GM23338 (cell line): Measurements from ENCODE around the gene ETFB. TPM values are rescaled to one million over a fixed set of nuclear protein-coding genes. Genes with fewer than 3 reads are reported as not detected.

Experiments
- ATAC-seq: fragments of 200-7000 bp; cut with Tn5 transposase; 3 replicates; pipeline ENCODE4 v1.9.1; 2020
- DNase-seq: peaks from one replicate; pipeline ENCODE4 v3.0.0-alpha.2; 2015; ENCODE audit warnings: low spot score
- H2AFZ ChIP-seq: fragments of 200-600 bp; sonication (generic); 2 replicates; pipeline ENCODE4 v1.8.0; 2016; ENCODE audit warnings: antibody characterized with exemption, mild to moderate bottlenecking, moderate library complexity
- H3F3A ChIP-seq: fragments of 200-600 bp; sonication (generic); replicated peaks from 2 replicates; pipeline ENCODE4 v1.8.0; 2017; ENCODE audit warnings: antibody characterized with exemption, mixed run types, low read depth
- H3K27ac ChIP-seq: fragments of 200-600 bp; sonication (generic); 2 replicates; pipeline ENCODE4 v1.6.1; 2016; ENCODE audit warnings: low read depth
- H3K27me3 ChIP-seq: fragments of 200-600 bp; sonication (generic); 2 replicates; pipeline ENCODE4 v1.8.0; 2016; ENCODE audit warnings: mild to moderate bottlenecking, mixed run types, moderate library complexity; ENCODE audit not compliant: insufficient read depth
- H3K36me3 ChIP-seq: fragments of 200-600 bp; sonication (generic); 2 replicates; pipeline ENCODE4 v1.8.0; 2016; ENCODE audit warnings: mild to moderate bottlenecking; ENCODE audit not compliant: insufficient read depth
- H3K4me1 ChIP-seq: fragments of 200-600 bp; sonication (generic); 2 replicates; pipeline ENCODE4 v1.8.0; 2016; ENCODE audit warnings: mild to moderate bottlenecking, moderate library complexity; ENCODE audit not compliant: insufficient read depth
- H3K4me2 ChIP-seq: fragments of 200-600 bp; sonication (generic); 2 replicates; pipeline ENCODE4 v1.7.1; 2017; ENCODE audit warnings: mixed run types
- H3K4me3 ChIP-seq: fragments of 200-600 bp; sonication (generic); 2 replicates; pipeline ENCODE4 v1.6.1; 2016; ENCODE audit warnings: mixed run types
- H3K79me2 ChIP-seq: fragments of 200-600 bp; sonication (generic); replicated peaks from 2 replicates; pipeline ENCODE4 v1.8.0; 2017; ENCODE audit warnings: mild to moderate bottlenecking; ENCODE audit not compliant: insufficient read depth
- H3K9me2 ChIP-seq: fragments of 200-600 bp; sonication (generic); 2 replicates; pipeline ENCODE4 v1.8.0; 2017; ENCODE audit not compliant: insufficient read depth
- H4K20me1 ChIP-seq: fragments of 200-600 bp; sonication (generic); replicated peaks from 2 replicates; pipeline ENCODE4 v1.8.0; 2017; ENCODE audit warnings: mild to moderate bottlenecking; ENCODE audit not compliant: insufficient read depth
- H3K27ac Mint-ChIP-seq: 2 replicates; pipeline ENCODE4 v1.8.0; 2020; ENCODE audit warnings: inconsistent platforms, mild to moderate bottlenecking, moderate library complexity, mixed read lengths
- H3K27me3 Mint-ChIP-seq: 3 replicates; pipeline ENCODE4 v1.8.0; 2022; ENCODE audit warnings: low read depth, mild to moderate bottlenecking, moderate library complexity, mixed read lengths, inconsistent platforms; ENCODE audit not compliant: insufficient read depth, poor library complexity
- H3K36me3 Mint-ChIP-seq: 3 replicates; pipeline ENCODE4 v1.8.0; 2021; ENCODE audit warnings: low read depth, mild to moderate bottlenecking, inconsistent platforms, moderate library complexity, mixed read lengths
- H3K4me1 Mint-ChIP-seq: 3 replicates; pipeline ENCODE4 v1.8.0; 2020; ENCODE audit warnings: mild to moderate bottlenecking, inconsistent platforms, mixed read lengths
- H3K4me3 Mint-ChIP-seq: 3 replicates; pipeline ENCODE4 v1.8.0; 2021; ENCODE audit warnings: moderate library complexity, mild to moderate bottlenecking, inconsistent platforms, mixed read lengths
- H3K9me3 Mint-ChIP-seq: 3 replicates; pipeline ENCODE4 v1.8.0; 2020; ENCODE audit warnings: moderate library complexity, mild to moderate bottlenecking, inconsistent platforms, mixed read lengths
- EZH2 ChIP-seq: fragments of 200-600 bp; sonication (generic); IDR thresholded peaks from one replicate; pipeline ENCODE4 v1.8.0; 2017; ENCODE audit warnings: antibody characterized with exemption, mild to moderate bottlenecking, low read depth; ENCODE audit not compliant: unreplicated experiment
- EZH2phosphoT487 ChIP-seq: fragments of 200-600 bp; sonication (generic); IDR thresholded peaks from one replicate; pipeline ENCODE4 v1.8.1; 2018; ENCODE audit warnings: antibody characterized with exemption; ENCODE audit not compliant: unreplicated experiment
- JUNB ChIP-seq: IDR thresholded peaks from one replicate; pipeline ENCODE4 v1.6.1; 2016; ENCODE audit warnings: antibody characterized with exemption; ENCODE audit not compliant: unreplicated experiment
- NANOG ChIP-seq: IDR thresholded peaks from 2 replicates; pipeline ENCODE4 v1.6.1; 2016; ENCODE audit warnings: antibody characterized with exemption, borderline replicate concordance
- STAT1 ChIP-seq: IDR thresholded peaks from one replicate; pipeline ENCODE4 v1.6.1; 2016; ENCODE audit warnings: antibody characterized with exemption; ENCODE audit not compliant: unreplicated experiment
- ZNF331 ChIP-seq: fragments of 250-450 bp; sonication (Bioruptor Pico); IDR thresholded peaks from 2 replicates; pipeline ENCODE4 v1.5.0; 2020; ENCODE audit warnings: low read depth, mild to moderate bottlenecking, moderate library complexity
- ZNF462 ChIP-seq: fragments of 250-450 bp; sonication (Bioruptor Pico); IDR thresholded peaks from 2 replicates; pipeline ENCODE4 v1.5.0; 2020; ENCODE audit warnings: mild to moderate bottlenecking, moderate library complexity
- long read RNA-seq: library from polyadenylated mRNA; unstranded; transcript quantifications from one replicate; pipeline ENCODE4 v2.0.0, GENCODE V29; 2020; ENCODE audit not compliant: unreplicated experiment
- polyA plus RNA-seq: library from polyadenylated mRNA; unstranded; fragments of >200 nt; fragmentation: Nextera tagmentation; extraction: Ambion mirVana; gene quantifications from 2 replicates; pipeline ENCODE4 v1.2.1, GENCODE V29; 2016
- total RNA-seq: library from RNA; depleted of rRNA; stranded (reverse); fragments of >200 nt; shearing (Covaris generic); gene quantifications from 2 replicates; pipeline ENCODE4 v1.2.3, GENCODE V29; 2014; rRNA removed

ETFB gene
- 37.3 and 42.3 TPM in 2 replicates for total RNA-seq
- 59.3 and 63.4 TPM in 2 replicates for polyA plus RNA-seq
- long read RNA-seq, transcript ETFB-201 (6 exons, 900 nt) = major isoform, 47 of 48 reads
- long read RNA-seq, partial matches to known transcripts = 0 of 48 reads
- long read RNA-seq, other reads (novel, unspliced or antisense) = 1 of 48 reads

DNA sequence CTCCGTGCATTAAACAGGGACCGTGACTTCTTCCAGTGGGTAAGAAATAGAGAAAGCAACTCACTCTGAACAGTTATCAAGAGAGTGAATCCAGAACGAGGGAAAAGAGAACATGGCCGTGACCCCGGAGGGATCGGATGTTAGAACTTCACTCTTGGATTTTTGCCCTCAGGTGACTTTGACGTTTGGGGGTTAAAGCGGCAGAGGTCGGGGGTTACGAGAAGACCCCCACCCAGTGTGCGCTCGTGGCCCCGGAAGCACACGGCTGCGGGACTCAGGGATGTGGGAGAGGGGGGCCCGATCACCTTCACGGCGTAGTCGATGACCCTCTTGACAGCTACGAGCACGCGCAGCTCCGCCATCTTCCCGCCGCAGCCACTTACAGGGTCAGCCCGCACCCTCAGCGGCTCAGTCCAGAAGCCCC, at the start of gene ETFB:
ETFB (minus strand) TSS at position 424 of the 424 bp plus-strand sequence; CDS start at position 362, 62 bp downstream.
- Histone ChIP-seq H3K36me3 (no peaks in the 10 kb centered on the region), H3K4me1 (peaks cover 15% of the 10 kb centered on the region; the same call in 1 of the 2 replicates), H2AFZ (peak within 1 kb of the TSS; percentile 94), H3K79me2 (0 out of 2 replicates have a peak, but pooled peaks cover 4% of the 10 kb centered on the region), H3K27ac (peak within 1 kb of the TSS; percentile 81; the same call in 1 of the 2 replicates), H4K20me1 (no peaks in the 10 kb centered on the region), H3K4me3 (peak within 1 kb of the TSS; percentile 98), H3K4me2 (peak within 1 kb of the TSS; percentile 98), H3K9me2 (no peaks in the 10 kb centered on the region), H3K27me3 (no peaks in the 10 kb centered on the region), H3F3A (no peaks in the 10 kb centered on the region; the same call in 1 of the 2 replicates)
- no peaks in the 10 kb centered on the region; the same call in 2 of the 3 replicates for H3K36me3 Mint-ChIP-seq
- no peaks in the 10 kb centered on the region; the same call in 2 of the 3 replicates for H3K9me3 Mint-ChIP-seq
- no peak for DNase-seq
- TF ChIP-seq ZNF331 (CRISPR knock-in tag) (no peak), NANOG (no peak), ZNF462 (no peak), JUNB (no peak), EZH2 (no peak), EZH2phosphoT487 (no peak), STAT1 (no peak)
- ATAC-seq = no peak
- H3K27ac Mint-ChIP-seq = peak within 1 kb of the TSS; percentile 96
- H3K4me1 Mint-ChIP-seq = peaks cover 25% of the 10 kb centered on the region
- H3K27me3 Mint-ChIP-seq = peaks cover 16% of the 10 kb centered on the region
- H3K4me3 Mint-ChIP-seq = peak within 1 kb of the TSS; percentile 99
